Subcutaneous adipose tissue (tissue), 4 donors: Measurements from ENCODE around the gene MUSK. TPM values are rescaled to one million over a fixed set of nuclear protein-coding genes. Genes with fewer than 3 reads are reported as not detected.

Experiments used
- CTCF ChIP-seq: fragments of 450-650 bp; IDR thresholded peaks from one replicate; pipeline ENCODE4 v1.5.1; 2016; ENCODE audit warnings: low read depth, mild to moderate bottlenecking, control low read depth, antibody characterized with exemption, moderate library complexity
- total RNA-seq, 4 donors: library from RNA; depleted of rRNA; stranded (reverse); fragments of >200 nt; gene quantifications; one replicate each; pipeline ENCODE4 v1.1.0, GENCODE V29; 2016

Gene MUSK
- total RNA-seq = under 1 TPM in 1 of 4 donors, not detected in 3; 0.22 TPM

- no peak for TF ChIP-seq CTCF
Observed at GRCh38 chr9:110668570-110669167, at the start of gene MUSK. Gene MUSK (plus strand): TSS chr9:110668791. CDS start chr9:110668905, 114 bp downstream.

DNA sequence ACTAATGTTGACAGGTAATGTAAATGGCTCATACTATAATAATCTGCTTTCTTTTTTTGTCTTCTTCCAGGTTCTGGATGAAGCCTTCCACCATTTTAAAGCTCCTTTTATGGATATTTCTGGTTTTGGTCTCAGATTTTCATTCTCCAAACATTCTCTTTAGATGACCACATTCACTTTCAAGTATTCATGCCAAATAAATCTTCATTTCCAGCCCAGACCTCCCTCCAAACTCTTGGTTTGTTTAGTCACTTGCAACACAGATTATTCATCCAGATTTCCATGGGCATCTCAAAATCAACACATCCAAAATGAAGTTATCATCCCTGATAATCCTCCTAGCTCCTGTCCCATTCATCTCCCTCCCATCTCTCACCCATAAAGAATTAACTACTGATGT is 48.8 kb upstream of the MUSK start:
- TF ChIP-seq CTCF = no peak

DNA sequence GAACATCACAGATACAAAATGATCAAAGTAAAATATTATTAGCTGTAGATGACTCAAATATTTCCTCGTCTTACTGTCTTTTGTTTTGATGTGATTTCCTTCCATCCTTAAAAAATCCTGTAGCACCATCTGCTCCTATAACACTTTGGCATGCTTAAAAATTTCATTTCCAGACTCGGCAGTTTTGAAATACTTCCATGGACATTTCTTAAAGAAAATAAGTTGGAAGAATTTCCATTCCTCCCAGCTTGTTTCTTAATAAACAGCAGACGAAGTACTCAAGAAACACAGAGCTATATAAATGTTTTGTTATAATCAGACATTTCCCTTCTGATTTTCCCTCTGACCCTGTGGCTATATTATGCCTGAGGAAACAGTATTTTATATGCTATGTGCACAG is 47.9 kb upstream of the MUSK start:
- TF ChIP-seq CTCF = no peak

DNA sequence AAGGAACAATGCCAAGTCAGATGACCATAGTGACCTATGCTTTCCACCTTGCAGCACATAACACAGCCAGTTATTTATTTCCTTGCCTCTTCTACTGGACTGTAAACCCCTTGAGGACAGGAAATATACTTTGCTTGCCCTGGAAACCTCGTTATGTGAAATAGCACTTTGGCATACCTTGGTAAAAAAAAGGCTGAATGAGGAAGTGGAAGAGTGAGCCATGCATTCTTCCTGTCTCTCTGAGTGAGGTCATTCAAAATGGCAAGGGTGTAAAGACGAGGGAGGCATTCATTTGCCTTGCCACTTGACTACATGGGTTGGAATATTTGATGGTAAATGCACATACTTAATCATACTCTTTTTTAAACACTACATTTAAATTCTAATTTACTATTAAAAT is 46.2 kb upstream of the MUSK start:
- no peak for TF ChIP-seq CTCF

DNA sequence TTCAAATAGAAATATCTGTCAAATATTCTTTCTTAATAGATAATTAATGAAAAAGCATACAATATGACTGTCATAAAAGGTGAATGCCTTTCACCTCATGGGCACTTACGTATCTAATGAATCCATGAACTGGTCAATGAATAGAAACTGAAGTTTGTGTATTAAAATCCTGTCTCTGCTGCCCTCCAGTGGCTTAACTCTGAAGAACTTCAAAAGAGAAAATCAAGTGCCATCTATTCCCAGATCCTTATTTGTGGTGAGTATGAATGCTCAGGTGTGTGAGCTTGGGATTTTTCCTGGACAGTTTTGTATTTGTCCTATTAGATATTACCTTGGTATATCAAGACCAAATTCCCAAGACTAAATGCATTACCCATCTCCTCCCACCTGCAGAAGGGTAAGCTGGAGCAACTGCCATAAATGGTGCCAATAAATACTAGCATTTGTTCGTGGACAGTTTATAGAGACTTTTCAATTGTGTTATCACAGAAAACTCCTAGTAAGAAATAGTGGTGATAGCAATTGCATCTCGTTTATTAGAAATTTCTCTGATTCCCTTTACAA is 45.0 kb upstream of the MUSK start:
- TF ChIP-seq CTCF = no peak

GRCh38 chr9:110626101-110626829 is 42.3 kb upstream of the MUSK start:
- no peak for TF ChIP-seq CTCF

GRCh38 chr9:110635589-110635988 is 33.0 kb upstream of the MUSK start:
- no peak for TF ChIP-seq CTCF
